22Rv1 (cell line): Measurements from ENCODE around the gene GATB.

Source experiments
- CTCF ChIP-seq: fragments of 450-650 bp; IDR thresholded peaks from 2 replicates; pipeline ENCODE4 v1.5.1; 2017; ENCODE audit warnings: mild to moderate bottlenecking
- ZFX ChIP-seq: fragments of 450-650 bp; IDR thresholded peaks from 2 replicates; pipeline ENCODE4 v1.6.1; 2017; ENCODE audit warnings: antibody characterized with exemption, borderline replicate concordance

- TF ChIP-seq CTCF = no peak
- TF ChIP-seq ZFX = no peak
Measured at GRCh38 chr4:151784706-151785105, 23.9 kb upstream of the GATB start.
